Measurements from ENCODE around the gene ADAMTS12.
"Not testable (repeated sequence)": the region's sequence is repeated elsewhere in the genome, so short reads cannot be mapped to it uniquely, and the experiment has no call there.

ADAMTS12 gene

DNA sequence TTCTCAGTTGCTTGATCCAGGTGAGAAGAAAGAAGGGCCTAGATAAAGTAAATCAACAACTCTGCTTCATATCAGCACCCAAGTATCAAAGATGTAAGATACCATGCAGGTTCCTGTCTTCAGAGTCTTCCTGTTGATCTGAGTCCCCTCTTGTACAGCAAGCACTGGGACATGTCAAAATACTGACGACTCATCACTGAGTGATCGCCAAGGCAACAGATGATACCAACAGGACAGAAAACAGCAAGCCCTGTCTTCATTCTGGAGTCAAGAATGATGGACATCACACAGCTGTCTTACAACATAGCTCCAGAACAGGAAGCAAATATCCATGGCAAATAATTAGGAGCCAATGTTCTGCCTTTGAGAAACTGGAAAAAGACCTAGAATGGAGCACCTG lies 367.3 kb downstream of the ADAMTS12 start:
- no peak for ATAC-seq
- TF ChIP-seq ARNTL (CRISPR knock-in tag; IDR thresholded peaks at IDR 0.05; ENCODE audit: borderline replicate concordance, low read depth) (no peak), RARB (CRISPR knock-in tag; IDR thresholded peaks at IDR 0.05) (no peak), SNAI2 (CRISPR knock-in tag; IDR thresholded peaks at IDR 0.05) (no peak), PPARA (CRISPR knock-in tag; IDR thresholded peaks at IDR 0.05; ENCODE audit: borderline replicate concordance) (no peak)
- TF ChIP-seq, protein P1, sequence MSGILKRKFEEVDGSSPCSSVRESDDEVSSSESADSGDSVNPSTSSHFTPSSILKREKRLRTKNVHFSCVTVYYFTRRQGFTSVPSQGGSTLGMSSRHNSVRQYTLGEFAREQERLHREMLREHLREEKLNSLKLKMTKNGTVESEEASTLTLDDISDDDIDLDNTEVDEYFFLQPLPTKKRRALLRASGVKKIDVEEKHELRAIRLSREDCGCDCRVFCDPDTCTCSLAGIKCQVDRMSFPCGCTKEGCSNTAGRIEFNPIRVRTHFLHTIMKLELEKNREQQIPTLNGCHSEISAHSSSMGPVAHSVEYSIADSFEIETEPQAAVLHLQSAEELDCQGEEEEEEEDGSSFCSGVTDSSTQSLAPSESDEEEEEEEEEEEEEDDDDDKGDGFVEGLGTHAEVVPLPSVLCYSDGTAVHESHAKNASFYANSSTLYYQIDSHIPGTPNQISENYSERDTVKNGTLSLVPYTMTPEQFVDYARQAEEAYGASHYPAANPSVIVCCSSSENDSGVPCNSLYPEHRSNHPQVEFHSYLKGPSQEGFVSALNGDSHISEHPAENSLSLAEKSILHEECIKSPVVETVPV (CRISPR knock-in tag; IDR thresholded peaks at IDR 0.05): no peak

DNA sequence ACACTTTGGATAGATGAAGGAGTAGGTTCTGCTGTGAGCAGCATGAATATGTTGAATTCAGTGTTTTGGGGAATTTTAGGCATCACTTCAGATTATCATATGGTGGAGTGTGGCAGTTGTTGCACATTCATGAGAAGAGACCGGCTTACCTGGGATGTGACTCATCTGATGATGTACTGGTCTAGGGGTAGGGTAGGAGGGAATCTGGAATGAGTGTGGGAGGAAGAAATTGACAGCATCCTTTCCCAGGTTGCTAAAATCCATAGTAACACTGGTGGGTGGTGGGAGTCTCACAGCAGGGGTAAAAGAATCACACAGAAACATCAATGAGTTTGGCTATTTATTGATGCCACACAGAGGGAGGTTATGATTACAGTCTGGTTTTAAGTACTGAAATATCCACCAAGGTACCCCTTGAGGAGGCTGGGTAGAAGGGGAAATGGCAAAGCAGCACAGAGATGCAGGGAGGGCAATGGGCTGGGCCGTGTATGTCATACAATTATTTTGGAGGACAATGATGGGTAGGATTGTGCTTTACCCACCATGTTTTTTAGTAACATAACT lies 368.5 kb downstream of the ADAMTS12 start:
- no peak for ATAC-seq
- TF ChIP-seq ZNF70 (CRISPR knock-in tag; IDR thresholded peaks at IDR 0.05): no peak
- no peak for TF ChIP-seq SNAI2 (CRISPR knock-in tag; IDR thresholded peaks at IDR 0.05)

DNA sequence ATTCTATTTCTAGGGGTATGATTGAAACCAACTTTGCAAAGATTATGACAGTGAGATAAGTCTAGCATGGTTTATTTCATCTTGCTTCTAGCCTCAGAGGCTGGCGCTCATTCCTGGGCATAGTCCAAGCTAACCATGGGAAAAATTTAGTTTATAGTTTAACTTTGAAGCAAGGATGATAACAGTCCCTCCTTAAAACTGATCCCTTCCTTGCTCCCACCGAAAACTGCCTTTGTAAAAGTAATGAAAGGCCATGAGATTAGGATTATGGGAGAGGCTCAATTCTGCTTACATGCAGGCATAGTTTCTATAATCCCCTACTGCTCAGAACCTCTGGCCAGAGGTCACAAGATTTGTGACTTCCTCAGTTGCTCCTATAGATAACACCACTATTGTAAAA lies 375.4 kb downstream of the ADAMTS12 start:
- ATAC-seq: no peak
- TF ChIP-seq, protein P2, sequence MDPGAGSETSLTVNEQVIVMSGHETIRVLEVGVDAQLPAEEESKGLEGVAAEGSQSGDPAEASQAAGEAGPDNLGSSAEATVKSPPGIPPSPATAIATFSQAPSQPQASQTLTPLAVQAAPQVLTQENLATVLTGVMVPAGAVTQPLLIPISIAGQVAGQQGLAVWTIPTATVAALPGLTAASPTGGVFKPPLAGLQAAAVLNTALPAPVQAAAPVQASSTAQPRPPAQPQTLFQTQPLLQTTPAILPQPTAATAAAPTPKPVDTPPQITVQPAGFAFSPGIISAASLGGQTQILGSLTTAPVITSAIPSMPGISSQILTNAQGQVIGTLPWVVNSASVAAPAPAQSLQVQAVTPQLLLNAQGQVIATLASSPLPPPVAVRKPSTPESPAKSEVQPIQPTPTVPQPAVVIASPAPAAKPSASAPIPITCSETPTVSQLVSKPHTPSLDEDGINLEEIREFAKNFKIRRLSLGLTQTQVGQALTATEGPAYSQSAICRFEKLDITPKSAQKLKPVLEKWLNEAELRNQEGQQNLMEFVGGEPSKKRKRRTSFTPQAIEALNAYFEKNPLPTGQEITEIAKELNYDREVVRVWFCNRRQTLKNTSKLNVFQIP (CRISPR knock-in tag; IDR thresholded peaks at IDR 0.05; ENCODE audit: borderline replicate concordance, low read depth): no peak
- TF ChIP-seq PPARA (CRISPR knock-in tag; IDR thresholded peaks at IDR 0.05; ENCODE audit: borderline replicate concordance) (no peak), TOX (CRISPR knock-in tag; IDR thresholded peaks at IDR 0.05; ENCODE audit: borderline replicate concordance) (no peak), ZNF8 (CRISPR knock-in tag; IDR thresholded peaks at IDR 0.05) (no peak), ISL1 (CRISPR knock-in tag; IDR thresholded peaks at IDR 0.05) (no peak), ZC3H10 (CRISPR knock-in tag; IDR thresholded peaks at IDR 0.05) (no peak), ZNF70 (CRISPR knock-in tag; IDR thresholded peaks at IDR 0.05) (no peak), CSDC2 (CRISPR knock-in tag; IDR thresholded peaks at IDR 0.05) (no peak), SNAI2 (CRISPR knock-in tag; IDR thresholded peaks at IDR 0.05) (no peak), BACH2 (CRISPR knock-in tag; IDR thresholded peaks at IDR 0.05; ENCODE audit: borderline replicate concordance) (no peak), ESRRG (CRISPR knock-in tag; IDR thresholded peaks at IDR 0.05) (no peak), GLIS3 (CRISPR knock-in tag; IDR thresholded peaks at IDR 0.05) (no peak), ZNF565 (CRISPR knock-in tag; conservative IDR thresholded peaks at IDR 0.05; ENCODE audit: low read depth) (no peak)
- TF ChIP-seq, protein P1 (CRISPR knock-in tag; IDR thresholded peaks at IDR 0.05): no peak
- TF ChIP-seq, protein P3, sequence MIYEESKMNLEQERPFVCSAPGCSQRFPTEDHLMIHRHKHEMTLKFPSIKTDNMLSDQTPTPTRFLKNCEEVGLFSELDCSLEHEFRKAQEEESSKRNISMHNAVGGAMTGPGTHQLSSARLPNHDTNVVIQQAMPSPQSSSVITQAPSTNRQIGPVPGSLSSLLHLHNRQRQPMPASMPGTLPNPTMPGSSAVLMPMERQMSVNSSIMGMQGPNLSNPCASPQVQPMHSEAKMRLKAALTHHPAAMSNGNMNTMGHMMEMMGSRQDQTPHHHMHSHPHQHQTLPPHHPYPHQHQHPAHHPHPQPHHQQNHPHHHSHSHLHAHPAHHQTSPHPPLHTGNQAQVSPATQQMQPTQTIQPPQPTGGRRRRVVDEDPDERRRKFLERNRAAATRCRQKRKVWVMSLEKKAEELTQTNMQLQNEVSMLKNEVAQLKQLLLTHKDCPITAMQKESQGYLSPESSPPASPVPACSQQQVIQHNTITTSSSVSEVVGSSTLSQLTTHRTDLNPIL (CRISPR knock-in tag; IDR thresholded peaks at IDR 0.05; ENCODE audit: low read depth): no peak

DNA sequence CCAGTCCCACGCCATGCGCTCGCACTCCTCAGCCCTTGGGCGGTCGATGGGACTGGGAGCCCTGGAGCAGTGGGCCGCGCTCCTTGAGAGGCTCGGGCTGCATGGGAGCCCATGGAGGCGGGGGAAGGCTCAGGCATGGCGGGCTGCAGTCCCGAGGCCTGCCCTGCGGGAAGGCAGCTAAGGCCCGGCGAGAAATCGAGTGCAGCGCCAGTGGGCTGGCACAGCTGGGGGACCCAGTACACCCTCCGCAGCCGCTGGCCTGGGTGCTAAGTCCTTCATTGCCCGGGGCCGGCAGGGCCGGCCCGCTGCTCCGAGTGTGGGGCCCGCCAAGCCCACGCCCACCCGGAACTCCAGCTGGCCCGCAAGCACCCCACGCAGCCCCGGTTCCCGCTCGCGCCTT lies 376.4 kb downstream of the ADAMTS12 start:
- not testable (repeated sequence) for ATAC-seq

DNA sequence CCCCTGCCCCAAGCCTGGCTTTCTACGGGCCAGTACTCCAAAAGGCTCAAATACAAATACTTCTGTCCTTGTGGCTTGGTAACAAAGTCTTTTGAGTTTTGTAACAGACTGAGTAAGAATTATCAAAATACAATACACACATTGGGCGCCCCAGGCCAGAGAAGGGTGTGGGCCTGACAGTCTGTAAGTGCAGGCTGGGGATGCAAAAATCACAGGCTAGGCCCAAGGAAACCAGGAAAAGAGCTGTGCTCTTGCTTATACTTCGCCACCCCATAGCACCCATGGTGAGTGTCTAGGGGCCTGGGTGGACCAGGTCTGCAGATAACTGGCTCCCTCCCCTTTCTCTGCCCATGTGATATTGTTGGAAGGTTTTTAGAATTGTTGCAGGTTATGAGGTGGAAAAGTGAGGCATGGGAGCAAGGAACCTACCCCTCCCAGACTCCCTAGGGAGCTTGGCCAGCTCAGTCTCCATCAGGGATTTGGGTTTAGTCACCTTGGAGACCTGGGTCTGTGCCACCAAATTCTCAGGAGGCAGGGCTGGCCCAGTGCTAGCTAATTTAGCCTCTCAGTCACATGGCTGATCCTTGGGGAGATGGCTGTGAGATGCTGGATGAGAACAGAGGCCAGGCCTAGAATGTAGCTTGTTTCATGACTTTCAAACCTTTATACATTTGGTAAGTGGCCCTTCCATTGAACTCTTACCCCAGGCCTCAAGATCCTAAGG lies 378.2 kb downstream of the ADAMTS12 start:
- no peak for ATAC-seq
- TF ChIP-seq, protein P2 (CRISPR knock-in tag; IDR thresholded peaks at IDR 0.05; ENCODE audit: borderline replicate concordance, low read depth): no peak
- no peak for TF ChIP-seq ZFP3 (CRISPR knock-in tag; IDR thresholded peaks at IDR 0.05)
- no peak for TF ChIP-seq ISL1 (CRISPR knock-in tag; IDR thresholded peaks at IDR 0.05)
- TF ChIP-seq, protein P3 (CRISPR knock-in tag; IDR thresholded peaks at IDR 0.05; ENCODE audit: low read depth): no peak
- TF ChIP-seq TCF4 (CRISPR knock-in tag; IDR thresholded peaks at IDR 0.05; ENCODE audit: borderline replicate concordance): no peak
- no peak for TF ChIP-seq SNAI2 (CRISPR knock-in tag; IDR thresholded peaks at IDR 0.05)
- no peak for TF ChIP-seq ZNF8 (CRISPR knock-in tag; IDR thresholded peaks at IDR 0.05)
- no peak for TF ChIP-seq TOX (CRISPR knock-in tag; IDR thresholded peaks at IDR 0.05; ENCODE audit: borderline replicate concordance)
- no peak for TF ChIP-seq PPARA (CRISPR knock-in tag; IDR thresholded peaks at IDR 0.05; ENCODE audit: borderline replicate concordance)
- TF ChIP-seq, protein P1 (CRISPR knock-in tag; IDR thresholded peaks at IDR 0.05): no peak
- no peak for TF ChIP-seq RARB (CRISPR knock-in tag; IDR thresholded peaks at IDR 0.05)

All from SK-N-SH treated with all-trans-retinoic acid at 6 μM for 48 hours (cell line).